Measurements from ENCODE around the gene KCTD17.

Gene KCTD17

DNA sequence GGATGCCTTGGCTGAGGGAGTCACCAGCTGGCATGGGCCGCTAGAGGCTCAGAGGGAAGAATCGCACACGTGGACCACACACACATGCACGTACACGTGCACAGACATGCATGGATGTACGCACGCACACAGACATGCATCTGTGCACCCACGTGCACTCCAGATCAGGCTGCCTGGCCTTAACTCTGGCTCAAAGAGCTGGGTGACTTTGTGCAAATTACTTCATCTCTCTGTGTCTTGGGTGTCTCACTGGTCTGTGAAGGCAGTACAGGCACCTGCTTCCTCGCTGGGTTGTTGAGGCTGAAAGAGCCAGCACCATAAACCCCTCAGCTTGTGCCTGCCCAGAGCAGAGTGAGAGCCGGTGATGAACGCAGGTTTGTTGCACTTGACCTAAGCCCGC, 29.3 kb downstream of the KCTD17 start:
- no peak for DNase-seq

GRCh38 chr22:37082251-37082873, 30.8 kb downstream of the KCTD17 start:
- no peak for DNase-seq

- DNase-seq: no peak
Observed at GRCh38 chr22:37083914-37084313, 32.4 kb downstream of the KCTD17 start.

DNA sequence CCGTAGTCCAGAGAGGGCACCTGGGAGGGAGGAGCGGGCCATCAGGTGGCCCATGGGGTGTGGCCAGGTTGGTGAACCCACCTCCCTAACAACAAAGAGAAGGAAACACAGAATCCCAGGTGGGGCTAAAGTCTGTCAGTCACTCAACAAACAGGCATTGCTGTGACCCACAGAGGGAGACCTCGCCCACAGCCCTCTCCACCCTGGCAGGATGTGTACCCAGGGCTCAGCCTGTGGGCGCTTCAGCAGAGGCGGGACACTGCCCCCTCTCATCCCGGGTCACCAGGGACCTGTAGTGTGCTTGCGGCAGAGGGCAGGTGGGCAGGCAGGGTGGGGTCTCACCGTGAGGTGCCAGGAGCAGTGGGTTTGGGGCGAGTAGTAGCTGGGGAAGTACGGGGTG, 32.8 kb downstream of the KCTD17 start:
- no peak for DNase-seq

DNA sequence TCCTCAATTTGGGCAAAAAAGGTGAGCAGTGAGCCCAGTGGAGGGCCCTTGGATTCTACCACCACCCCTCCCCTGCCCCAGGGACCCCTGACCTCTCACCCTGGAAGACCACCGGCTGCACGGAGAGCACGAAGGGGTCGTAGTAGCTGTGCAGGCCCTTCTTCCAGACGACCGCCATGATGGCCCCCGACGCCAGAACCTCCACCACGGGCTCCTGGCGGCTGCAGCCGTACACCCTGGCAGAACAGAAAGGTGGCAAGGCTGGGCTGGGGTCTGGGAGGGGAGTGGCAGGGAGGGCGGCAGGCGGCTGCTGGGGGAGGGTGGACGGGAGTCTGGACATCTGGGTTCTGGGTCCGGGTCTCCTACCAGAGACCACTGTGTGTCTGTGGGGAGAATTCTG, 34.6 kb downstream of the KCTD17 start:
- no peak for DNase-seq

DNA sequence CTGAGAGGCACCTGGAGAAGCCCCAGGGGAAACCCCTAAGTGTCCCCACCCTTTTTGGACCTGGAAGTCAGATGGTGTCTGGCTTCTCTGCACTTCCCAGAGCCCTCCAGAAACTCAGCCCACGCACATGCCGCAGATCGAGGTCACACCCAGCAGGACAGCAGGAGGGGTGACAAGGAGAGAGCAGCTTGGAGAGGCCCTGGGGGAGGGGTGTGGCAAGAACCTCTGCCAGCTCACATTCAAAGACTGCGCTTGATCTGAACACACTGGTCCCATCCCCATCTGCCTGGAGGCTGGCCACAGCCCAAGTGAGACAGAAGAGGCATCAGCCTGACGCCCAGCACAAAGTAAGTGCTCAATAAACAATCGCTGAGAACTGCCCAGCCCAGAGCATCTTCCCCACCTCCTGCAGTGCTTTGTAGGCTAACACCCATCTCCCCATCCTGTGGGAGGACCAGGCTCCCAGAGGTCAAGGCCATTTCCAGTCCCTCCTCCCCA, 36.6 kb downstream of the KCTD17 start:
- DNase-seq: no peak

GRCh38 chr22:37088750-37089408, 37.3 kb downstream of the KCTD17 start:
- no peak for DNase-seq

GRCh38 chr22:37089434-37089833, 37.9 kb downstream of the KCTD17 start:
- no peak for DNase-seq

DNA sequence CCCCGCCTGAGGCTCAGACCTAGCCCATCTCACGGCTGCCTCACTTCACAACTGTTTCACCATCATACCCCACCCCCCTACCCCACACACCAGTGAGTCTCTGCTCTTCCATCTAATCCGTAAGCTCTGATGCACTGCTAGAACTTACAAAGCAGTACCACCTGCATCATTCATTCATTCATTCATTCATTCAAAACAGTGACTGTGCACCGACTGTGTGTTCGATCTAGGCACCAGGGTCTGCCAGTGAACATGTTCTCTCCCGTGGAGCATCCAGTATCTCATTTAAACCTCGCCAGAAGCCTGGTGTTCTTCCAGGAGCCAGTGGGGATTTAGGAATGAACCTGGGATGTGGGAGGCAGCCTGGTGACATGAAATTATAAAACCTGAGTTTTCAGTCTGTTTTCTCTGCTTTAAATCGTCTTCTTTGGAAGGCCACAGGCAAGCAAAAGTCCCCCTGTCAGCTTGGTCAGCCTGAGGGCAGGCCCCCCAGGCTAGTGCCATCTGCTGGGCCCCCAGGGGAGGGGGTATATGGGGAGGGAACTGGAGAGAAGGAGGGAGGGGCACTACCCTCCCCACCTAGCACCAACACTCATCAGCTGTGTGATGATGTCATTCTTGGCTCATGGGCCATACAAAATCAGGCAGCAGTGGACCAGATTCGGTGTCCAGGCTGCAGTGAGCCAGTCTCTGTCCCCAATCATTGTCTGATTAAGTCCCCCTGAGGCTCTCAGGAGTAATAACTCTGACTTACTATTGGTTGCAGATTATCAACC, 39.6 kb downstream of the KCTD17 start:
- no peak for DNase-seq

DNA sequence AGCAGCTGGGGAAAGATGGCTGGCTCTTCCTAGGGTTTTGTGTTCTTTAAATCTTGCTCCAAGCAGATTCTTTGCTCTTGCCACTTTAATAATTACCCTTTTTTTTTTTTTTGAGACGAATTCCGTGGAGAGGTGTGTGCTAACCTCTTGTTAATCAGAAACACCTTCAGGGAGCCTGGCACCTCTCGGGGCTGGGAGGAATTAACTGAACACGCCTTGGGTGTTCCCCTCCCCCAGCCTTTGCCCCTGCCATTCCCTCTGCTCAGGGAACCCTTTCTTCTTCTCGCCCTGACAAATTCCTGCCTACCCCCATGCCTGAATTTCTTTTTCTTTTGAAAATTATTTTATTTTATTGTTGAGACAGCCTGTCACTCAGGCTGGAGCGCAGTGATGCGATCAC, 40.5 kb downstream of the KCTD17 start:
- no peak for DNase-seq

- no peak for DNase-seq
Observed at GRCh38 chr22:37092997-37093396, 41.5 kb downstream of the KCTD17 start.

GRCh38 chr22:37094239-37094638, 42.7 kb downstream of the KCTD17 start:
- no peak for DNase-seq

- peak; percentile 56 for DNase-seq
Observed at GRCh38 chr22:37095113-37095512, 43.6 kb downstream of the KCTD17 start.

DNA sequence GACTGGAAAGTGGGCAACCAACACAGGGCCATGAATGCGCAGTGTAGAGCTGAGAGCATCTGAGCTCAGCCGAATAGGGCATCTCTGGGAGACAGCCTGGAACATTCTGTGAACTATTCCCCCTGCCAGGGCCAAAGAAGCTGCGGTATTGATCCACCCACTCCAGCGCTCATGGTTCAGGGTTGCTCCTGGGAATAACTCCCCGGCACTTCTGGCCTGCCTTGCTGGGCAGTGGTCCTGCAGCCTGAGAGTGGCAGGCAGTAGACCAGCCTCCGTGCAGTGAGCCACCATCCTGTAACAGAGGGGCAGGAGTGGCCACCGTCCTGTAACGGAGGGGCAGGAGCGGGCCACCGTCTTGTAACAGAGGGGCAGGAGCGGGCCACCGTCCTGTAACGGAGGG, 45.8 kb downstream of the KCTD17 start:
- DNase-seq: no peak

DNA sequence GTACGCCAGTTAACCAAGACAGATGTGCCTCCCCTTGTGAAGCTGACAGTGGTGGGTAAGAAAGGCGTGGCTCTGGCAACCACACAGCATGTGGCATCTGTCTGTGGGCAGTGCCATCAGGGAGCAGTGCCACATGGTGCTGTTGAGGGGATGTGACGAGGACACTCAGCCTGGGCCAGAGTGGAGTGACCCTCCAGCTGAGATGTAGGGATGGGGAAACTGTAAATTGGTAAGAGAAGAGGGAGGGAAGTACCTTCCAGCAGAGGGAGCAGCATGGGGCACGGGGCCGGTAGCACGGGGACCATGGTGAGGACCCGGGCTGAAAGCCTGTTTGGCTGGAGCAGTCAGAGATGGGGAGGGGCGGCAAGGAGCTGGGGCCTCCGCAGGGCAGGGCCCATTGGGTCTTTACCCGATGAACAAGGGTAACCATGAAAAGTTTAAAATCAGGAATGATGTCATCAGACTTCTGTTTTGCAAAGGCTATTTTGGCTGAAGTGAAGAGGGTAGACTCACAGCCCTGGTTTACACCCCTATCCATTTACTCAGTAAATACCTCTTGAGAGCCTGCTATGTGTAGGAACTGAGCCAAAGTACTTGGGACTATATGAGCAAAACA, 47.5 kb downstream of the KCTD17 start:
- no peak for DNase-seq

DNA sequence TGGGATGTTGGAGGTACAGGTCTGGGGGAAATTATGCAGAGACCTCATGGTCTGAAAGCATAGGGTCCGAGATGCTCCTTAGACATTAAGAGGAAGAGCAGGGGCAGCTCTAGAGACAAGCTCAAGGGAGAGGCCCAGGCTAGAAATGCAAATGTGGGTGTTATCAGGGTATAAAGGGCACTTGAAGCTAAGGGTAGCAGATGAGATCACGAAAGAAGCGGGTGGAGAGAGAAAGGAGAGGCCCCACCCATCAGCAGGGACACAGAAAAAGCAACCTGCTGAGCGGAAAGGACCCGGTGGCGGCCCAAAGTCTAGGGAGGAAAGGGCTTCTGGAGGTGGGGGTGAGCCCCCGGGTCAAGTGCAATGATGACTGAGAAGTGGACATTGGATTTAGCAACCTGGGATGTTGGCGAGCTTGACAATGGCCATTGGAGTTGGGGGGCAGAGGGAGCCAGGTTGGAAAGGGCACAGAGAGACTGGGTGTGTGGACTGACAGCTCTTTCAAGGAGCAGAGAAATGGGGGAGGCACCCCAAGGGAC, 49.1 kb downstream of the KCTD17 start:
- DNase-seq: no peak

- DNase-seq: no peak
Observed at GRCh38 chr22:37101311-37102066, 49.9 kb downstream of the KCTD17 start.

DNA sequence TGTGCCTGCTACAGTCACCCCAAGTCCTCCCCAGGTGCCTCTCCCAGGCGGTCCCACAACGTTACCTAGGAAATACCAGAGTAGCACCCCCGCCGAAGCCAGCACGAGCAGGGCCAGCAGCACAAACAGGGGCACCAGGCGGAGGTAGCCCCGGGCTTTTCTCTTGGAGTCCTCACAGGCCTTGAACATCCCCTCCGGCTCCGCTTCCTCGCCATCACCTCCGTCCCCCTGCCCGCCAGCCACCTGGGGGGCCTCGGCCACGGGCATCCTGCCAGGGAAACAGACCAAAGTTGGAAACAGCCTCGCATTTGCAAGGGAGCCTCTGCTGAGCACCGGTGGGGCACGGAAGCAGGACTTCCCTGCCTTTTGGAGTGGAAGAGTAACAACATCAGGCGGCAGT, 51.6 kb downstream of the KCTD17 start:
- DNase-seq: no peak

GRCh38 chr22:37103656-37104452, 52.3 kb downstream of the KCTD17 start:
- no peak for DNase-seq

- DNase-seq: no peak
Observed at GRCh38 chr22:37105154-37105553, 53.6 kb downstream of the KCTD17 start.

DNA sequence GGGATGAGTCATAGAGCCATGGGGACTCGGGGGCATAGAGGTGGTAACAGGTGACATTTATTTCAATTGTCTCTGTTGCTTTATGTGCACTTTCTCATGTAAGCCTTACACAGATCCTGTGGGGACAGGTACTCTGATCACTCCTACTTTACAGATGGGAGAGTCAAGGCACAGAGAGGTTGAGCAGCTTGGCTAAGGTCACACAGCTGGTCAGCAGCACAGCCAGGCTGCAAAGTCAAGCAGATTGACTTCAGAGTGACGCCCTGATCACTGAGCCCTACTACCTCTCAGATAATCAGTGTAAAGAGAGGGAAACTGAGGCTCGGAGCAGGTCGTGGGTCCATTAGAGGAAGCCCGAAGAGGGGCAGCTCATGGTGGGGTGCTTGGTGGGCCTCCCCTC, 54.4 kb downstream of the KCTD17 start:
- DNase-seq: no peak
